Chondrocyte (in vitro differentiated cells): ENCODE results near the gene DNA2. TPM values are rescaled to one million over a fixed set of nuclear protein-coding genes. Genes with fewer than 3 reads are reported as not detected.
A peak's percentile ranks its signal among the peaks of the same experiment; 100 is the strongest.

Experiments used
- DNase-seq: peaks from one replicate; pipeline ENCODE4 v3.0.0; 2021; ENCODE audit warnings: mixed read lengths, low spot score
- H3K27ac Mint-ChIP-seq: one replicate; pipeline ENCODE4 v1.8.0; 2021; ENCODE audit warnings: mild to moderate bottlenecking, moderate library complexity, mixed read lengths; ENCODE audit not compliant: unreplicated experiment
- H3K27me3 Mint-ChIP-seq: 2 replicates; pipeline ENCODE4 v1.8.0; 2021; ENCODE audit warnings: low read depth, mixed read lengths
- H3K36me3 Mint-ChIP-seq: 2 replicates; pipeline ENCODE4 v1.8.0; 2021; ENCODE audit warnings: low read depth, mixed read lengths
- H3K4me1 Mint-ChIP-seq: 2 replicates; pipeline ENCODE4 v1.8.0; 2021; ENCODE audit warnings: low read depth, mild to moderate bottlenecking, mixed read lengths
- H3K4me3 Mint-ChIP-seq: one replicate; pipeline ENCODE4 v1.8.0; 2021; ENCODE audit warnings: mild to moderate bottlenecking, moderate library complexity, mixed read lengths; ENCODE audit not compliant: unreplicated experiment
- H3K9me3 Mint-ChIP-seq: 2 replicates; pipeline ENCODE4 v1.8.0; 2021; ENCODE audit warnings: low read depth, mixed read lengths
- CTCF ChIP-seq: fragments of 200-600 bp; sonication (generic); IDR thresholded peaks from 2 replicates; pipeline ENCODE4 v1.5.0; 2021; ENCODE audit warnings: antibody characterized with exemption, mild to moderate bottlenecking, moderate library complexity
- total RNA-seq: library from RNA; stranded (reverse); gene quantifications from 3 replicates; pipeline ENCODE4 v1.2.1, GENCODE V29; 2021

The DNA2 gene
- total RNA-seq, 1 donor from 2014 or later, result 6.8 TPM

- Mint-ChIP-seq H3K4me1 (no peaks in the 10 kb centered on the region), H3K36me3 (peaks cover 16% of the 10 kb centered on the region), H3K27ac (no peak overlapping the region), H3K27me3 (no peaks in the 10 kb centered on the region), H3K9me3 (peaks cover 2% of the 10 kb centered on the region), H3K4me3 (no peak overlapping the region)
- TF ChIP-seq CTCF, result no peak
- DNase-seq, result no peak
Measured at GRCh38 chr10:68365611-68366010, 106.2 kb downstream of the DNA2 start.

DNA sequence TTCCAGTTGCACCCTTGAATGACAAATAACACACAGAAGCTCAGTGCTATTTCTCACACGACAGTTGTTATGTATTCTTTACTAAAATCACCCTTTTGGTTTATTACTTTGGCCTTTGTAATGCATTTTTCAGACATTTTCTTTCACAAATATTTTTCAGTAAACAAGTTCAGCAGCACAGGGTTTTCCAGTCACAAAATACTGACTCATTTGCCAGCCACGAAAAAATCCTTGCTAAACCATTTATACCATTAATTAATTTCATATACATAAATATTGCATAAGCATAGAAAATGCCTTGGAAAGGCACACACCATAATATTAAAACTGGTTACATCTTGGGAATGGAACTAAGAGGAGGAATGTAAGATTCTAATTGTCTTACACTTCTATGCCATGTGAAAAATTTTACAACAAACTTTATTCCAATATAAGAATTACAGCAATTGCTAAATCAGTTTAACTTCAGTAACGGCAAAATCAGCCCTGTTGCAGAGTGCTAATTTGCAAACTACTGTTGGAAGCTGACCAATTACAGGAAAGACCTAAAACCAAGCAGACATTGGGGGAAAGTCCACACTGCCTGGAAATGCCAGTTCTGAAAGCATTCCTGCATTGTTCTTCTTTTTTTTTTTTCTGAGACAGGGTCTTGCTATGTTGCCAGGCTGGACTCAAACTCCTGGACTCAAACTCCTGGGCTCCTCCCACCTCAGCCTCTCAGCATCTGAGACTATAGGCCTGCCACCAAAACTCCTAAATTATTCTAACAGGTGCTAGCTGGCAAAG lies 107.5 kb downstream of the DNA2 start:
- peak overlapping the region; percentile 22 for H3K27ac Mint-ChIP-seq
- H3K4me1 Mint-ChIP-seq, result no peaks in the 10 kb centered on the region
- no peak for DNase-seq
- H3K27me3 Mint-ChIP-seq, result no peaks in the 10 kb centered on the region
- H3K36me3 Mint-ChIP-seq, result peaks cover 11% of the 10 kb centered on the region
- H3K4me3 Mint-ChIP-seq, result no peak overlapping the region
- no peak for TF ChIP-seq CTCF
- H3K9me3 Mint-ChIP-seq, result no peaks in the 10 kb centered on the region

Other genes starting within 250 kb of the DNA2 start
- gene ATOH7, start 239.9 kb downstream of the DNA2 start, total RNA-seq, result not detected in 3 replicates
- 66.5 to 100 TPM (median 73.1 TPM) in 3 replicates for gene HNRNPH3, start 139.9 kb downstream of the DNA2 start, total RNA-seq
- gene PBLD, start 139.0 kb downstream of the DNA2 start, total RNA-seq, result 6.7 to 8.8 TPM (median 8.5 TPM) in 3 replicates
- 19.8 to 22.3 TPM (median 20.2 TPM) in 3 replicates for gene RUFY2, start 64.7 kb downstream of the DNA2 start, total RNA-seq
- gene SLC25A16, start 55.5 kb upstream of the DNA2 start, total RNA-seq, result 22.9 to 29.8 TPM (median 27.3 TPM) in 3 replicates
- gene TET1, start 88.4 kb upstream of the DNA2 start, total RNA-seq, result 9.7 to 17.8 TPM (median 9.9 TPM) in 3 replicates
- 46.2 to 57.6 TPM (median 54.8 TPM) in 3 replicates for gene CCAR1, start 249.3 kb upstream of the DNA2 start, total RNA-seq